Esophagus muscularis mucosa (tissue), 3 donors: ENCODE data around the gene CAMSAP1.

ENCODE experiments used
- POLR2A ChIP-seq: fragments of 450-650 bp; IDR thresholded peaks from one replicate; pipeline ENCODE4 v1.6.1; 2017; ENCODE audit warnings: antibody characterized with exemption, moderate library complexity, mild to moderate bottlenecking, low read depth
- TF ChIP-seq, protein P1 (sequence below), 3 experiments: fragments of 200-600 bp in 2 of 3; fragments of 450-650 bp in 1 of 3; sonication (generic) in 2 of 3; IDR thresholded peaks; one replicate each; pipeline ENCODE4 v1.5.1; 2017 to 2019; ENCODE audit warnings: antibody characterized with exemption in 3 of 3, mild to moderate bottlenecking in 2 of 3, moderate library complexity in 1 of 3

DNA sequence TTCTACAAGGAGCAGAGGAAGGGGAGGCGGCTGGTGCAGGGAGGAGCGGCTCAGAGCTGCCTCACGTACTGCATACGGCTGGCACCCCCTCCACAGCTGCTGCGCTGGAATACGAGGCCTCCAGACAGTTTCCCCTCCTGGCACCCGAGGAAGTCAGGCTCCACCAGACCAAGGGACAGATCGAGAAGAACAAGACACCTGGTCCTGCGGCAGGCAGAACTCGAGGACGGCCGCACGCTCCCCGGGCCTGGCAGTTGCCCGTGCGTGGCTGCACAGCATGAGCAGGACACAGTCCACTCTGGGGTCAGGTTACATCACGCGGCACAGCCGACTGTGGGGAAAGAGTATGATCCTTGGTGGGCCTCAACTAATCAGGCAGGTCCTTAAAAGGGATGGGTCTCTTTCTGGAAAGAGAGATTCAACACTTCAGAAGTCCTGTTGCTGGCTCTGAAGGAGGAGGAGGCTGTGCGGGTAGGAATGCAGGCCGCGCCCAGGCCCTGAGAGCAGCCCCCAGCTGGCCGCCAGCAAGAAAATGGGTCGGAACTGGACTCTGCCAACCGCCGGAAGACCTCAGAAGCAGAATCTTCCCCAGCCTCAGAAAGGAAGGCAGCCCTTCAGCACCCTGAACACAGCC is 42.3 kb upstream of the CAMSAP1 start:
- no peak for TF ChIP-seq POLR2A
- TF ChIP-seq, protein P1, sequence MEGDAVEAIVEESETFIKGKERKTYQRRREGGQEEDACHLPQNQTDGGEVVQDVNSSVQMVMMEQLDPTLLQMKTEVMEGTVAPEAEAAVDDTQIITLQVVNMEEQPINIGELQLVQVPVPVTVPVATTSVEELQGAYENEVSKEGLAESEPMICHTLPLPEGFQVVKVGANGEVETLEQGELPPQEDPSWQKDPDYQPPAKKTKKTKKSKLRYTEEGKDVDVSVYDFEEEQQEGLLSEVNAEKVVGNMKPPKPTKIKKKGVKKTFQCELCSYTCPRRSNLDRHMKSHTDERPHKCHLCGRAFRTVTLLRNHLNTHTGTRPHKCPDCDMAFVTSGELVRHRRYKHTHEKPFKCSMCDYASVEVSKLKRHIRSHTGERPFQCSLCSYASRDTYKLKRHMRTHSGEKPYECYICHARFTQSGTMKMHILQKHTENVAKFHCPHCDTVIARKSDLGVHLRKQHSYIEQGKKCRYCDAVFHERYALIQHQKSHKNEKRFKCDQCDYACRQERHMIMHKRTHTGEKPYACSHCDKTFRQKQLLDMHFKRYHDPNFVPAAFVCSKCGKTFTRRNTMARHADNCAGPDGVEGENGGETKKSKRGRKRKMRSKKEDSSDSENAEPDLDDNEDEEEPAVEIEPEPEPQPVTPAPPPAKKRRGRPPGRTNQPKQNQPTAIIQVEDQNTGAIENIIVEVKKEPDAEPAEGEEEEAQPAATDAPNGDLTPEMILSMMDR (IDR thresholded peaks at IDR 0.05): no peak
